Large intestine (tissue), 3 donors: ENCODE measurements around the gene TBL1XR1. TPM values are rescaled to one million over a fixed set of nuclear protein-coding genes. Genes with fewer than 3 reads are reported as not detected.

Source experiments
- DNase-seq, 2 donors: peaks; one replicate each; pipeline versions ENCODE4 v3.0.0 to v3.0.0-alpha.2; 2013
- H3K27ac ChIP-seq: one replicate; pipeline ENCODE4 v1.5.1; 2013; ENCODE audit warnings: low read length
- H3K27me3 ChIP-seq: 2 replicates; pipeline ENCODE4 v1.6.1; 2013; ENCODE audit warnings: low read length; ENCODE audit not compliant: control insufficient read depth, insufficient read depth
- H3K36me3 ChIP-seq: 2 replicates; pipeline ENCODE4 v1.6.1; 2013; ENCODE audit warnings: low read length; ENCODE audit not compliant: control insufficient read depth, insufficient read depth
- H3K4me1 ChIP-seq: one replicate; pipeline ENCODE4 v1.6.1; 2013; ENCODE audit warnings: low read length; ENCODE audit not compliant: control insufficient read depth, insufficient read depth
- H3K4me3 ChIP-seq: one replicate; pipeline ENCODE4 v1.5.1; 2013; ENCODE audit warnings: low read length
- H3K9me3 ChIP-seq: one replicate; pipeline ENCODE4 v1.6.1; 2013; ENCODE audit warnings: mild to moderate bottlenecking, low read depth, low read length, moderate library complexity; ENCODE audit not compliant: control insufficient read depth
- WGBS: methylation state at CpG from one replicate; pipeline ENCODE4 v1.1.5; 2013; ENCODE audit warnings: low lambda C conversion rate; ENCODE audit not compliant: insufficient coverage; 5-methylcytosine and 5-hydroxymethylcytosine counted together
- polyA plus RNA-seq: library from polyadenylated mRNA; unstranded; fragments of 120-200 nt; gene quantifications from one replicate; pipeline ENCODE4 v1.2.1, GENCODE V29; 2013

The TBL1XR1 gene
- polyA plus RNA-seq, 1 donor = 75.7 TPM

GRCh38 chr3:177131927-177132636 lies 65.2 kb downstream of the TBL1XR1 start:
- peaks cover 3% of the 10 kb centered on the region for H3K36me3 ChIP-seq
- no peak overlapping the region for H3K4me3 ChIP-seq
- 67% methylated on average over 3 of the region's 6 CpGs for WGBS
- no peaks in the 10 kb centered on the region for H3K27me3 ChIP-seq
- peak in 1 of 2 donors; percentile 44 for DNase-seq
- H3K9me3 ChIP-seq = peaks cover 2% of the 10 kb centered on the region
- H3K27ac ChIP-seq = peak overlapping the region; percentile 30
- no peaks in the 10 kb centered on the region for H3K4me1 ChIP-seq

GRCh38 chr3:177127008-177127407 lies 70.3 kb downstream of the TBL1XR1 start:
- peak overlapping the region; percentile 14 for H3K27ac ChIP-seq
- DNase-seq = peak in 1 of 2 donors; percentile 45
- WGBS = 100% methylated on average over 1 of the region's 2 CpGs
- no peaks in the 10 kb centered on the region for H3K36me3 ChIP-seq
- no peaks in the 10 kb centered on the region for H3K4me1 ChIP-seq
- H3K9me3 ChIP-seq = no peaks in the 10 kb centered on the region
- no peak overlapping the region for H3K4me3 ChIP-seq
- no peaks in the 10 kb centered on the region for H3K27me3 ChIP-seq

GRCh38 chr3:177126015-177126773 lies 71.1 kb downstream of the TBL1XR1 start:
- H3K27me3 ChIP-seq = no peaks in the 10 kb centered on the region
- no peaks in the 10 kb centered on the region for H3K9me3 ChIP-seq
- no CpG with 5 or more reads among the region's 3 CpGs for WGBS
- H3K4me1 ChIP-seq = no peaks in the 10 kb centered on the region
- H3K27ac ChIP-seq = no peak overlapping the region
- no peaks in the 10 kb centered on the region for H3K36me3 ChIP-seq
- DNase-seq = no peak
- H3K4me3 ChIP-seq = no peak overlapping the region

- peaks cover 2% of the 10 kb centered on the region for H3K4me1 ChIP-seq
- no peaks in the 10 kb centered on the region for H3K36me3 ChIP-seq
Measured at GRCh38 chr3:177124882-177125281, 72.4 kb downstream of the TBL1XR1 start.

GRCh38 chr3:177123822-177124221 lies 73.5 kb downstream of the TBL1XR1 start:
- 100% methylated on average over 2 of the region's 2 CpGs for WGBS
- no peaks in the 10 kb centered on the region for H3K36me3 ChIP-seq

More at GRCh38 chr3:177124882-177125281, 72.4 kb downstream of the TBL1XR1 start:
- no peak overlapping the region for H3K4me3 ChIP-seq
- H3K9me3 ChIP-seq = no peaks in the 10 kb centered on the region
- DNase-seq = no peak
- no peak overlapping the region for H3K27ac ChIP-seq
- no CpG with 5 or more reads among the region's 1 CpG for WGBS
- no peaks in the 10 kb centered on the region for H3K27me3 ChIP-seq

GRCh38 chr3:177122183-177122856 lies 75.0 kb downstream of the TBL1XR1 start:
- H3K4me3 ChIP-seq = no peak overlapping the region
- no peak overlapping the region for H3K27ac ChIP-seq
- peaks cover 2% of the 10 kb centered on the region for H3K4me1 ChIP-seq
- no peaks in the 10 kb centered on the region for H3K36me3 ChIP-seq
- 86% methylated on average over 1 of the region's 4 CpGs for WGBS
- H3K27me3 ChIP-seq = no peaks in the 10 kb centered on the region
- H3K9me3 ChIP-seq = no peaks in the 10 kb centered on the region
- DNase-seq = no peak

More at GRCh38 chr3:177123822-177124221, 73.5 kb downstream of the TBL1XR1 start:
- no peak overlapping the region for H3K27ac ChIP-seq
- H3K4me3 ChIP-seq = no peak overlapping the region
- H3K27me3 ChIP-seq = no peaks in the 10 kb centered on the region
- H3K4me1 ChIP-seq = peaks cover 2% of the 10 kb centered on the region
- DNase-seq = no peak
- H3K9me3 ChIP-seq = no peaks in the 10 kb centered on the region

- no peak for DNase-seq
- 83% methylated on average over 1 of the region's 3 CpGs for WGBS
- Histone ChIP-seq H3K27me3 (no peaks in the 10 kb centered on the region), H3K36me3 (no peaks in the 10 kb centered on the region), H3K4me1 (peaks cover 2% of the 10 kb centered on the region), H3K9me3 (no peaks in the 10 kb centered on the region), H3K27ac (no peak overlapping the region), H3K4me3 (no peak overlapping the region)
Measured at GRCh38 chr3:177119829-177120228, 77.5 kb downstream of the TBL1XR1 start.

GRCh38 chr3:177114253-177114652 lies 83.0 kb downstream of the TBL1XR1 start:
- H3K27me3 ChIP-seq = no peaks in the 10 kb centered on the region
- WGBS = no CpG with 5 or more reads among the region's 3 CpGs
- no peaks in the 10 kb centered on the region for H3K9me3 ChIP-seq
- no peak for DNase-seq
- H3K4me3 ChIP-seq = no peak overlapping the region
- no peak overlapping the region for H3K27ac ChIP-seq
- H3K4me1 ChIP-seq = no peaks in the 10 kb centered on the region
- H3K36me3 ChIP-seq = no peaks in the 10 kb centered on the region

- Histone ChIP-seq H3K4me1 (no peaks in the 10 kb centered on the region), H3K4me3 (no peak overlapping the region), H3K36me3 (no peaks in the 10 kb centered on the region), H3K9me3 (no peaks in the 10 kb centered on the region), H3K27me3 (no peaks in the 10 kb centered on the region), H3K27ac (no peak overlapping the region)
- 45% methylated on average over 2 of the region's 4 CpGs for WGBS
- DNase-seq = peak in 1 of 2 donors; percentile 51
Measured at GRCh38 chr3:177111541-177111949, 85.7 kb downstream of the TBL1XR1 start.

GRCh38 chr3:177110895-177111294 lies 86.4 kb downstream of the TBL1XR1 start:
- no peak overlapping the region for H3K27ac ChIP-seq
- no CpG with 5 or more reads among the region's 3 CpGs for WGBS
- no peaks in the 10 kb centered on the region for H3K27me3 ChIP-seq
- no peaks in the 10 kb centered on the region for H3K9me3 ChIP-seq
- H3K4me1 ChIP-seq = no peaks in the 10 kb centered on the region
- H3K36me3 ChIP-seq = no peaks in the 10 kb centered on the region
- H3K4me3 ChIP-seq = no peak overlapping the region
- DNase-seq = no peak
